SK-N-SH (cell line): Measurements from ENCODE around the gene NOL4L.

ENCODE experiments used
- MXI1 ChIP-seq: IDR thresholded peaks from 2 replicates; pipeline ENCODE4 v1.6.1; 2012; ENCODE audit warnings: mild to moderate bottlenecking, low read depth, low read length, improper control_type of control experiment
- RAD21 ChIP-seq: IDR thresholded peaks from 2 replicates; pipeline ENCODE4 v1.6.1; 2012; ENCODE audit warnings: mild to moderate bottlenecking, low read length

DNA sequence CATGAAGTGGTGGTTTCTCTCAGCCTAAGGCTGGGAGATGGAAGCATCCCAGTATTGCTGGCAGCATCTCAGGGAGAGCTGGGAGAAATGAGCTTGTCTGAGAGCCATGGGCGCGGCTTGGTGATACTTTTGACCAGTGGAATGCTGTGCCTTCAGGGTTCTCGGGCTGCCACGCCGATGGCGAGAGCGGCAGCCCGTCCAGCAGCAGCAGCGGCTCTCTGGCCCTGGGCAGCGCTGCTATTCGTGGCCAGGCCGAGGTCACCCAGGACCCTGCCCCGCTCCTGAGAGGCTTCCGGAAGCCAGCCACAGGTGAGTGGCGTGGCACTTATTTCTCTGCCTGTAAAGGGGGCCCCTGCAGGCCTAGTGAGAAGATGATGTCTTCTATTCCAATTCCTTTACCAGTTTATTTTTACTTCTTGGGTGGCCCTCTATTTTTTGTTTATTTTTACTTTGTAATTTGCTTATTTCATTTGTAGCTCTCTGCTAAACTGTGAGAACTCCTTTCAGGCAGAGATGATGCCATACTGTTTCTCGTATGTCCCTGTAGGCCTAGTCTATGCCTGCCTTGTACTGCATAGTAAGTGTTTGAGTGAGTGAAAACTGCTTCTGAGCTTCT lies 155.3 kb downstream of the NOL4L start:
- TF ChIP-seq RAD21 (no peak), MXI1 (no peak)
